GM23338 (cell line): Measurements from ENCODE around the gene NF1. TPM values are rescaled to one million over a fixed set of nuclear protein-coding genes. Genes with fewer than 3 reads are reported as not detected.

Experiments used
- ATAC-seq: fragments of 200-7000 bp; cut with Tn5 transposase; 3 replicates; pipeline ENCODE4 v1.9.1; 2020
- DNase-seq: peaks from one replicate; pipeline ENCODE4 v3.0.0-alpha.2; 2015; ENCODE audit warnings: low spot score
- H2AFZ ChIP-seq: fragments of 200-600 bp; sonication (generic); 2 replicates; pipeline ENCODE4 v1.8.0; 2016; ENCODE audit warnings: antibody characterized with exemption, mild to moderate bottlenecking, moderate library complexity
- H3F3A ChIP-seq: fragments of 200-600 bp; sonication (generic); replicated peaks from 2 replicates; pipeline ENCODE4 v1.8.0; 2017; ENCODE audit warnings: antibody characterized with exemption, mixed run types, low read depth
- H3K27ac ChIP-seq: fragments of 200-600 bp; sonication (generic); 2 replicates; pipeline ENCODE4 v1.6.1; 2016; ENCODE audit warnings: low read depth
- H3K27me3 ChIP-seq: fragments of 200-600 bp; sonication (generic); 2 replicates; pipeline ENCODE4 v1.8.0; 2016; ENCODE audit warnings: mild to moderate bottlenecking, mixed run types, moderate library complexity; ENCODE audit not compliant: insufficient read depth
- H3K36me3 ChIP-seq: fragments of 200-600 bp; sonication (generic); 2 replicates; pipeline ENCODE4 v1.8.0; 2016; ENCODE audit warnings: mild to moderate bottlenecking; ENCODE audit not compliant: insufficient read depth
- H3K4me1 ChIP-seq: fragments of 200-600 bp; sonication (generic); 2 replicates; pipeline ENCODE4 v1.8.0; 2016; ENCODE audit warnings: mild to moderate bottlenecking, moderate library complexity; ENCODE audit not compliant: insufficient read depth
- H3K4me2 ChIP-seq: fragments of 200-600 bp; sonication (generic); 2 replicates; pipeline ENCODE4 v1.7.1; 2017; ENCODE audit warnings: mixed run types
- H3K4me3 ChIP-seq: fragments of 200-600 bp; sonication (generic); 2 replicates; pipeline ENCODE4 v1.6.1; 2016; ENCODE audit warnings: mixed run types
- H3K79me2 ChIP-seq: fragments of 200-600 bp; sonication (generic); replicated peaks from 2 replicates; pipeline ENCODE4 v1.8.0; 2017; ENCODE audit warnings: mild to moderate bottlenecking; ENCODE audit not compliant: insufficient read depth
- H3K9me2 ChIP-seq: fragments of 200-600 bp; sonication (generic); 2 replicates; pipeline ENCODE4 v1.8.0; 2017; ENCODE audit not compliant: insufficient read depth
- H4K20me1 ChIP-seq: fragments of 200-600 bp; sonication (generic); replicated peaks from 2 replicates; pipeline ENCODE4 v1.8.0; 2017; ENCODE audit warnings: mild to moderate bottlenecking; ENCODE audit not compliant: insufficient read depth
- H3K27ac Mint-ChIP-seq: 2 replicates; pipeline ENCODE4 v1.8.0; 2020; ENCODE audit warnings: inconsistent platforms, mild to moderate bottlenecking, moderate library complexity, mixed read lengths
- H3K27me3 Mint-ChIP-seq: 3 replicates; pipeline ENCODE4 v1.8.0; 2022; ENCODE audit warnings: low read depth, mild to moderate bottlenecking, moderate library complexity, mixed read lengths, inconsistent platforms; ENCODE audit not compliant: insufficient read depth, poor library complexity
- H3K36me3 Mint-ChIP-seq: 3 replicates; pipeline ENCODE4 v1.8.0; 2021; ENCODE audit warnings: low read depth, mild to moderate bottlenecking, inconsistent platforms, moderate library complexity, mixed read lengths
- H3K4me1 Mint-ChIP-seq: 3 replicates; pipeline ENCODE4 v1.8.0; 2020; ENCODE audit warnings: mild to moderate bottlenecking, inconsistent platforms, mixed read lengths
- H3K4me3 Mint-ChIP-seq: 3 replicates; pipeline ENCODE4 v1.8.0; 2021; ENCODE audit warnings: moderate library complexity, mild to moderate bottlenecking, inconsistent platforms, mixed read lengths
- H3K9me3 Mint-ChIP-seq: 3 replicates; pipeline ENCODE4 v1.8.0; 2020; ENCODE audit warnings: moderate library complexity, mild to moderate bottlenecking, inconsistent platforms, mixed read lengths
- EZH2 ChIP-seq: fragments of 200-600 bp; sonication (generic); IDR thresholded peaks from one replicate; pipeline ENCODE4 v1.8.0; 2017; ENCODE audit warnings: antibody characterized with exemption, mild to moderate bottlenecking, low read depth; ENCODE audit not compliant: unreplicated experiment
- EZH2phosphoT487 ChIP-seq: fragments of 200-600 bp; sonication (generic); IDR thresholded peaks from one replicate; pipeline ENCODE4 v1.8.1; 2018; ENCODE audit warnings: antibody characterized with exemption; ENCODE audit not compliant: unreplicated experiment
- JUNB ChIP-seq: IDR thresholded peaks from one replicate; pipeline ENCODE4 v1.6.1; 2016; ENCODE audit warnings: antibody characterized with exemption; ENCODE audit not compliant: unreplicated experiment
- NANOG ChIP-seq: IDR thresholded peaks from 2 replicates; pipeline ENCODE4 v1.6.1; 2016; ENCODE audit warnings: antibody characterized with exemption, borderline replicate concordance
- POLR2AphosphoS5 ChIP-seq: IDR thresholded peaks from 2 replicates; pipeline ENCODE4 v1.6.1; 2016; ENCODE audit warnings: antibody characterized with exemption, low read depth
- ZNF331 ChIP-seq: fragments of 250-450 bp; sonication (Bioruptor Pico); IDR thresholded peaks from 2 replicates; pipeline ENCODE4 v1.5.0; 2020; ENCODE audit warnings: low read depth, mild to moderate bottlenecking, moderate library complexity
- polyA plus RNA-seq: library from polyadenylated mRNA; unstranded; fragments of >200 nt; fragmentation: Nextera tagmentation; extraction: Ambion mirVana; gene quantifications from 2 replicates; pipeline ENCODE4 v1.2.1, GENCODE V29; 2016
- total RNA-seq: library from RNA; depleted of rRNA; stranded (reverse); fragments of >200 nt; shearing (Covaris generic); gene quantifications from 2 replicates; pipeline ENCODE4 v1.2.3, GENCODE V29; 2014
- TF ChIP-seq, protein P1 (sequence below), 2 experiments: fragments of 200-600 bp in 1 of 2; sonication (generic) in 1 of 2; conservative IDR thresholded peaks; 2 replicates each; pipeline versions ENCODE4 v1.5.1 to v1.6.1; 2016 to 2017; ENCODE audit warnings: antibody characterized with exemption in 2 of 2, low read depth in 2 of 2, mild to moderate bottlenecking in 2 of 2, moderate library complexity in 1 of 2
- TF ChIP-seq, protein P2 (sequence below): IDR thresholded peaks from one replicate; pipeline ENCODE4 v1.6.1; 2018; ENCODE audit warnings: antibody characterized with exemption; ENCODE audit not compliant: unreplicated experiment

The NF1 gene
- total and polyA plus RNA-seq, 2 experiments from 2014 or later, result 16.3 to 49.7 TPM

DNA sequence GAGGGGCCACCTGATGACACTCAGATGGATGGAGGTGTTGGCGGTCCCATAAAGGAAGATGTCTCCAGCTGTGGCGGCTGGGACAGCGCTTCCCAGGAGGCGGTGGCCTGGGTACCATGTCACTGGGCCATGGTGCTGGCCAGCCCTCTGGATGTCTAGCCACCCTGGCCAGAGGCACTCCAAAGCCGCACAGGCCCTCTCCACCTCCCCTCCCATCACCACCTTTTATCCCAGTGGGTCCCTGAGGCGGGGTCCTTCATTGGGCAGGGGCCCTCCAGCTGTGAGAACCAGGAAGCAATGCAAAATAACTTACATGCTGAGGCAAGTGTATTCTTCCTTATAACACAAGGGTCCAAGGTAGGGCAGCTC lies 319.8 kb downstream of the NF1 start:
- no peak overlapping the region for H3K27ac Mint-ChIP-seq
- no peaks in the 10 kb centered on the region for H3K36me3 Mint-ChIP-seq
- H3K4me1 ChIP-seq, result peaks cover 9% of the 10 kb centered on the region; the same call in 1 of the 2 replicates
- DNase-seq (no peak), ATAC-seq (no peak)
- no peaks in the 10 kb centered on the region for H3K79me2 ChIP-seq
- TF ChIP-seq NANOG (no peak), EZH2 (no peak), ZNF331 (no peak), POLR2AphosphoS5 (no peak), EZH2phosphoT487 (no peak), JUNB (no peak)
- TF ChIP-seq, protein P1, sequence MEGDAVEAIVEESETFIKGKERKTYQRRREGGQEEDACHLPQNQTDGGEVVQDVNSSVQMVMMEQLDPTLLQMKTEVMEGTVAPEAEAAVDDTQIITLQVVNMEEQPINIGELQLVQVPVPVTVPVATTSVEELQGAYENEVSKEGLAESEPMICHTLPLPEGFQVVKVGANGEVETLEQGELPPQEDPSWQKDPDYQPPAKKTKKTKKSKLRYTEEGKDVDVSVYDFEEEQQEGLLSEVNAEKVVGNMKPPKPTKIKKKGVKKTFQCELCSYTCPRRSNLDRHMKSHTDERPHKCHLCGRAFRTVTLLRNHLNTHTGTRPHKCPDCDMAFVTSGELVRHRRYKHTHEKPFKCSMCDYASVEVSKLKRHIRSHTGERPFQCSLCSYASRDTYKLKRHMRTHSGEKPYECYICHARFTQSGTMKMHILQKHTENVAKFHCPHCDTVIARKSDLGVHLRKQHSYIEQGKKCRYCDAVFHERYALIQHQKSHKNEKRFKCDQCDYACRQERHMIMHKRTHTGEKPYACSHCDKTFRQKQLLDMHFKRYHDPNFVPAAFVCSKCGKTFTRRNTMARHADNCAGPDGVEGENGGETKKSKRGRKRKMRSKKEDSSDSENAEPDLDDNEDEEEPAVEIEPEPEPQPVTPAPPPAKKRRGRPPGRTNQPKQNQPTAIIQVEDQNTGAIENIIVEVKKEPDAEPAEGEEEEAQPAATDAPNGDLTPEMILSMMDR (conservative IDR thresholded peaks at IDR 0.05; ENCODE audit: low read depth in 2 of 2), result no peak
- TF ChIP-seq, protein P2, sequence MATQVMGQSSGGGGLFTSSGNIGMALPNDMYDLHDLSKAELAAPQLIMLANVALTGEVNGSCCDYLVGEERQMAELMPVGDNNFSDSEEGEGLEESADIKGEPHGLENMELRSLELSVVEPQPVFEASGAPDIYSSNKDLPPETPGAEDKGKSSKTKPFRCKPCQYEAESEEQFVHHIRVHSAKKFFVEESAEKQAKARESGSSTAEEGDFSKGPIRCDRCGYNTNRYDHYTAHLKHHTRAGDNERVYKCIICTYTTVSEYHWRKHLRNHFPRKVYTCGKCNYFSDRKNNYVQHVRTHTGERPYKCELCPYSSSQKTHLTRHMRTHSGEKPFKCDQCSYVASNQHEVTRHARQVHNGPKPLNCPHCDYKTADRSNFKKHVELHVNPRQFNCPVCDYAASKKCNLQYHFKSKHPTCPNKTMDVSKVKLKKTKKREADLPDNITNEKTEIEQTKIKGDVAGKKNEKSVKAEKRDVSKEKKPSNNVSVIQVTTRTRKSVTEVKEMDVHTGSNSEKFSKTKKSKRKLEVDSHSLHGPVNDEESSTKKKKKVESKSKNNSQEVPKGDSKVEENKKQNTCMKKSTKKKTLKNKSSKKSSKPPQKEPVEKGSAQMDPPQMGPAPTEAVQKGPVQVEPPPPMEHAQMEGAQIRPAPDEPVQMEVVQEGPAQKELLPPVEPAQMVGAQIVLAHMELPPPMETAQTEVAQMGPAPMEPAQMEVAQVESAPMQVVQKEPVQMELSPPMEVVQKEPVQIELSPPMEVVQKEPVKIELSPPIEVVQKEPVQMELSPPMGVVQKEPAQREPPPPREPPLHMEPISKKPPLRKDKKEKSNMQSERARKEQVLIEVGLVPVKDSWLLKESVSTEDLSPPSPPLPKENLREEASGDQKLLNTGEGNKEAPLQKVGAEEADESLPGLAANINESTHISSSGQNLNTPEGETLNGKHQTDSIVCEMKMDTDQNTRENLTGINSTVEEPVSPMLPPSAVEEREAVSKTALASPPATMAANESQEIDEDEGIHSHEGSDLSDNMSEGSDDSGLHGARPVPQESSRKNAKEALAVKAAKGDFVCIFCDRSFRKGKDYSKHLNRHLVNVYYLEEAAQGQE, result no peak
- no peaks in the 10 kb centered on the region for H3K9me3 Mint-ChIP-seq
- H3K27me3 ChIP-seq, result no peaks in the 10 kb centered on the region
- H3K4me3 Mint-ChIP-seq, result no peak overlapping the region
- peaks cover 12% of the 10 kb centered on the region for H3K27me3 Mint-ChIP-seq
- H4K20me1 ChIP-seq, result no peaks in the 10 kb centered on the region
- H3K4me2 ChIP-seq, result no peak overlapping the region
- H3K9me2 ChIP-seq, result no peaks in the 10 kb centered on the region
- H3K36me3 ChIP-seq, result no peaks in the 10 kb centered on the region
- no peaks in the 10 kb centered on the region for H3F3A ChIP-seq
- H3K4me1 Mint-ChIP-seq, result peaks cover 35% of the 10 kb centered on the region
- H3K4me3 ChIP-seq, result no peak overlapping the region
- no peak overlapping the region for H3K27ac ChIP-seq
- H2AFZ ChIP-seq, result no peak overlapping the region

DNA sequence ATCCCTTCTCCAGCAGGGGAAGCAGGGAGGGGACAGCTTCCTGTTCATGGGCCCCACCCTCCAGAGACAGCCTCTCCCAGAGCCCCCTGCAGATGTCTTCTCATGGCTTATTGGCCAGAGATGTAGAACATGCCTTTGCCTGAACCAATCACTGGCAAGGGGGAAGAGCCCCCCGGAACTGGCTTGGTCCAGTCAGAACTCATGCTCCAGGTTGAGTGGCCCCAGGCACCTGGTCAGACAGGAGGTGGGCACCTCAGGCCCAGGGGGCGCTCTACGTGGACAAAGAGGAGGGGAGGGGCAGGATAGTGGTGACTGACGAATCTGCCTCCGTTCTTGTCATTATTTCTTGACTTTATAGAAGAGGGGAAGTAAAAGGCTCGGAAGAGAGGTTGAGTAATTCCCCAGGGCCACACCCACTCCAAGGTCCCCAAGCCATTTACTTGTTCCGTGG lies 320.3 kb downstream of the NF1 start:
- H3K79me2 ChIP-seq, result no peaks in the 10 kb centered on the region
- no peak overlapping the region for H2AFZ ChIP-seq
- Mint-ChIP-seq H3K36me3 (no peaks in the 10 kb centered on the region), H3K27me3 (peaks cover 12% of the 10 kb centered on the region), H3K4me3 (no peak overlapping the region), H3K27ac (no peak overlapping the region), H3K4me1 (peaks cover 35% of the 10 kb centered on the region), H3K9me3 (no peaks in the 10 kb centered on the region)
- H3K27me3 ChIP-seq, result no peaks in the 10 kb centered on the region
- H3K4me2 ChIP-seq, result no peak overlapping the region
- no peak overlapping the region for H3K27ac ChIP-seq
- peak; percentile 17; the same call in 2 of the 3 replicates for ATAC-seq
- no peak overlapping the region for H3K4me3 ChIP-seq
- no peaks in the 10 kb centered on the region for H3K36me3 ChIP-seq
- H3F3A ChIP-seq, result no peaks in the 10 kb centered on the region
- H3K9me2 ChIP-seq, result no peaks in the 10 kb centered on the region
- peak; percentile 40 for DNase-seq
- peaks cover 9% of the 10 kb centered on the region; the same call in 1 of the 2 replicates for H3K4me1 ChIP-seq
- TF ChIP-seq, protein P1 (conservative IDR thresholded peaks at IDR 0.05; ENCODE audit: low read depth in 2 of 2), result peak; percentile 39 to 55
- TF ChIP-seq JUNB, result no peak
- H4K20me1 ChIP-seq, result no peaks in the 10 kb centered on the region
